22Rv1 (cell line): ENCODE results near the gene RPUSD3.

Source experiments
- H3K27ac ChIP-seq: fragments of 450-650 bp; 2 replicates; pipeline ENCODE4 v1.5.1; 2017
- ZFX ChIP-seq: fragments of 450-650 bp; IDR thresholded peaks from 2 replicates; pipeline ENCODE4 v1.6.1; 2017; ENCODE audit warnings: antibody characterized with exemption, borderline replicate concordance
- TF ChIP-seq, protein P1 (sequence below): fragments of 450-650 bp; IDR thresholded peaks from 2 replicates; pipeline ENCODE4 v1.5.1; 2017; ENCODE audit warnings: mild to moderate bottlenecking

Gene RPUSD3

DNA sequence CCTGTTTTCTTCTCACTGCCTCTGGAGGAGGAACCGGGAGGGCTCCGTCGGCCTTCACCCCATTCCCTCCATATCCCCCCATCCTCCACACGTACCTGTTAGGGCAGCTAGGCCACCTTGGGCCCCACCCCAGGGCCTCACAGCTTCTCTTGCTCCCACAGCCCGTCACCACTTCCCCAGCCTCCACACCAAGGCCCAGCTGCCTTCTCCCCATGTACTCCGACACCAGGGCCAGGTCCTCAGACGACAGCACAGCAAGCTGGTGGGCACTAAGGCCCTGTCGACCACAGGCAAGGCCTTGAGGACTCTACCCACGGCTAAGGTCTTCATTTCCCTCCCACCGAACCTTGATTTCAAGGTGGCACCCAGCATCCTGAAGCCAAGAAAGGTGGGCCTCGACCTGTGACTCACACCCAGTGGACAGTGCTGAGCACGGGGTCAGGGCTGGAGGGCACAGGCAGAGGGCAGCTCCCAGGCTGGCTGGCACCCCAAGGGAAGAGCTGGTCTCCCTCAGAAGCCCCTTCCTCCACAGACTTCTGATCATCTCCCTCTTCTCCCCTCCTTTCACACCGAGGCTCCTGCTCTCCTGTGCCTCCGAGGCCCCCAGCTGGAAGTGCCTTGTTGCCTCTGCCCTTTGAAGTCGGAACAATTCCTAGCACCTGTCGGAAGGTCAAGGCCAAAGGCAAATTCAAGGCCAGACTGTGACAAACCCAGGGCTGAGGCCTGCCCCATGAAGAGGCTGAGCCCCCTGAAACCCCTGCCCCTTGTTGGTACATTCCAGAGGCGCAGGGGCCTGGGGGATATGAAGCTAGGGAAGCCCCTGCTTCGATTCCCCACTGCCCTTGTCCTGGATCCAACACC, 9.1 kb downstream of the RPUSD3 start:
- TF ChIP-seq, protein P1, sequence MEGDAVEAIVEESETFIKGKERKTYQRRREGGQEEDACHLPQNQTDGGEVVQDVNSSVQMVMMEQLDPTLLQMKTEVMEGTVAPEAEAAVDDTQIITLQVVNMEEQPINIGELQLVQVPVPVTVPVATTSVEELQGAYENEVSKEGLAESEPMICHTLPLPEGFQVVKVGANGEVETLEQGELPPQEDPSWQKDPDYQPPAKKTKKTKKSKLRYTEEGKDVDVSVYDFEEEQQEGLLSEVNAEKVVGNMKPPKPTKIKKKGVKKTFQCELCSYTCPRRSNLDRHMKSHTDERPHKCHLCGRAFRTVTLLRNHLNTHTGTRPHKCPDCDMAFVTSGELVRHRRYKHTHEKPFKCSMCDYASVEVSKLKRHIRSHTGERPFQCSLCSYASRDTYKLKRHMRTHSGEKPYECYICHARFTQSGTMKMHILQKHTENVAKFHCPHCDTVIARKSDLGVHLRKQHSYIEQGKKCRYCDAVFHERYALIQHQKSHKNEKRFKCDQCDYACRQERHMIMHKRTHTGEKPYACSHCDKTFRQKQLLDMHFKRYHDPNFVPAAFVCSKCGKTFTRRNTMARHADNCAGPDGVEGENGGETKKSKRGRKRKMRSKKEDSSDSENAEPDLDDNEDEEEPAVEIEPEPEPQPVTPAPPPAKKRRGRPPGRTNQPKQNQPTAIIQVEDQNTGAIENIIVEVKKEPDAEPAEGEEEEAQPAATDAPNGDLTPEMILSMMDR = no peak
- no peak for TF ChIP-seq ZFX
- H3K27ac ChIP-seq = no peak overlapping the region

DNA sequence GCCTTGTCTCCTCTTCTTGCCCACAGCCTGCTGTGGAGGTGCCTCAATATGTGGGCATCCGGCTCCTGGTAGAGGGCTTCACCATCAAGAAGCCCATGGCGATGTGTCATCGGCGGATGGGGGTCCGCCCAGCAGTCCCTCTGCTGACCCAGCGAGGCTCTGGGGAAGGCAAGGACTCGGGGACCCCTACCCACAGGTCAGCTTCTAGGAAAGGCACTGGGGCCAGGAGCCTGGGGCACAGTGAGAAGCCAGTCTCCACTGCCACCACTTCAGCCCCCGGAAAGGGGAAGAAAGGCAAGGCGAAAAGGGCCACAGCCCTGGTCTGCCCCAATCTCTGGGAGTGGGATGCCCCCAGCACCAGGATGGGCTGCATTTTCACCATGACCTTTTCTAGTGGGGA, 10.7 kb downstream of the RPUSD3 start:
- no peak overlapping the region for H3K27ac ChIP-seq
- TF ChIP-seq ZFX = no peak
- TF ChIP-seq, protein P1 = no peak

DNA sequence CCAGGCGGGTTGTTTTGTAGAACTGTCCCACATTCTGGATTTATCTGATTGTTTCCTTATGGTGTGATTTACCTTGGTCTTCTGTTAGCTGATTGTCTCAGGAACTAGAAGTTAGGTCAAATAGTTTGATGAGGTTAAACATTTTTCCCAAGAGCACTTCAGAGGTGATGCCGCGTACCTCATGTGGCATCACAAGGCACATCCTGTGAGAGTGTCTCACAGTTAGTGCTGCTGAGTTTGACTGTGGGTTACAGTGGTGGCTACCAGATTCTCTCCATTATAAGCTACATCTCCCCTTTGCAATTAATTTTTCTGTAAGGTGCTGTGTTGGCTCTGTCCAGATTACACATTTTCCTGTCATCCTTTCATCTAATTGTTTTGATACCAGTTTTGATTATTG, 12.6 kb downstream of the RPUSD3 start:
- no peak for TF ChIP-seq ZFX
- TF ChIP-seq, protein P1 = no peak
- no peak overlapping the region for H3K27ac ChIP-seq

DNA sequence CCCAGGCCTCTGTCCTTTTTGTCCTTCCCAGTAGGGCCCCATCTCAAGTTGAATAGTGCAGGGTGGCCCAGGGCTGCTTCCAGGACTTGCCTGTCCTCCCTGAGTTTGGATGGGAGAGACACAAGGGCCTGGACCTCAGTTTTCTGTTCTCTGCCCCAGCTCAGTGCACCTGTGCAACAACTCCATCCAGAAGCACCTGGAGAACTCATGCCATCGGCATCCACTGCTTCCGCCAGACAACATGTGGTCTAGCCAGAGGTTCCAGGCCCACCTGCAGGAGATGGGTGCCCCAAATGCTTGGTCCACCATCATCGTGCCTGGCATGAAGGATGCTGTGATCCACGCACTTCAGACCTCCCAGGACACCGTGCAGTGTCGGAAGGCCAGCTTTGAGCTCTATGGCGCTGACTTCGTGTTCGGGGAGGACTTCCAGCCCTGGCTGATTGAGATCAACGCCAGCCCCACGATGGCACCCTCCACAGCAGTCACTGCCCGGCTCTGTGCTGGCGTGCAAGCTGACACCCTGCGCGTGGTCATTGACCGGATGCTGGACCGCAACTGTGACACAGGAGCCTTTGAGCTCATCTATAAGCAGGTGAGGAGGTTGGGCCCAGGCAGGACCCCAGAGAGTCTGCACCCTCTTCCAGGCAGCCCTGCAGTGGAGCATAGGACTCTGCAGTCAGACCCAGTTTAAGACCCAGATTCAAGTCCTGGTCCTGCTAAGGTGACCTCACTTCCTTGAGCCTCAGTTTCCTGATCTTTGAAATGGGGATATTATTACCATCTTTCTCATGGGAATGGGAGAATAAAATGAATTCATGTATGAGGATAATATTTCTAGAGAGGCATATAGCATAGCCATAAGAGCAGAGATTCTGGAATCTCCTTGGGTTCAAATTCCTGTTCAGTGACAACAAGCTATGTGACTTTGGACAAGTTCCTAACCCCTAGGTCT, 14.7 kb downstream of the RPUSD3 start:
- no peak overlapping the region for H3K27ac ChIP-seq
- TF ChIP-seq, protein P1 = no peak
- TF ChIP-seq ZFX = no peak

DNA sequence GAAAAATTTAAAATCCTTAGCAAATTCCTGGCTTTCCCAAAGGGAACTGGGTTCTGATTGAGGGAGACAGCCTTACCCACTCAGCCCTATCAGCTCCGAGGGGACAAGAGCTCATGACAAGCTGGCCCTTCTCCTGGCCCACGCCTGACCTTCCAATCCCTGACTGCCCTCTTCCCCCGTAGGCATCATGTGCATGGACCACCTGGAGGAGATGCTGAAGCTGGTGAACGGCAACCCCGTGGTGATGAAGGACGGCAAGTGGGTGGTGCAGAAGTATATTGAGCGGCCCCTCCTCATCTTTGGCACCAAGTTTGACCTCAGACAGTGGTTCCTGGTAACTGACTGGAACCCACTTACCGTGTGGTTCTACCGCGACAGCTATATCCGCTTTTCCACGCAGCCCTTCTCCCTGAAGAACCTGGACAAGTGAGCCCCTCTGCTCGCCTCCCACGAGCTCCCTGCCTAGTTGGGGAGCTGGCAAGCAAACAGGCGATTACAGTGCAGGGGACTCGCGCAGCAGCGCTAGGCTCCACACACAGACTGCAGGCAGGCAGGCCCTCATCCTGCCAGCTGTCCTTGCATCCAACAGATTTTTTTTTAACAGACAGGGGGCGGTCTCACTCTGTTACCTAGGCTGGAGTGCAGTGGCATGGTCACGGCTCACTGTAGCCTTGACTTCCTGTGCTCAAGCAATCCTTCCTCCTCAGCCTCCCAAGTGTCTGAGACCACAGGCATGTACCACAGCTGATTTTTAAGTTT, 16.8 kb downstream of the RPUSD3 start:
- no peak overlapping the region for H3K27ac ChIP-seq
- TF ChIP-seq ZFX = no peak
- TF ChIP-seq, protein P1 = peak; percentile 66

DNA sequence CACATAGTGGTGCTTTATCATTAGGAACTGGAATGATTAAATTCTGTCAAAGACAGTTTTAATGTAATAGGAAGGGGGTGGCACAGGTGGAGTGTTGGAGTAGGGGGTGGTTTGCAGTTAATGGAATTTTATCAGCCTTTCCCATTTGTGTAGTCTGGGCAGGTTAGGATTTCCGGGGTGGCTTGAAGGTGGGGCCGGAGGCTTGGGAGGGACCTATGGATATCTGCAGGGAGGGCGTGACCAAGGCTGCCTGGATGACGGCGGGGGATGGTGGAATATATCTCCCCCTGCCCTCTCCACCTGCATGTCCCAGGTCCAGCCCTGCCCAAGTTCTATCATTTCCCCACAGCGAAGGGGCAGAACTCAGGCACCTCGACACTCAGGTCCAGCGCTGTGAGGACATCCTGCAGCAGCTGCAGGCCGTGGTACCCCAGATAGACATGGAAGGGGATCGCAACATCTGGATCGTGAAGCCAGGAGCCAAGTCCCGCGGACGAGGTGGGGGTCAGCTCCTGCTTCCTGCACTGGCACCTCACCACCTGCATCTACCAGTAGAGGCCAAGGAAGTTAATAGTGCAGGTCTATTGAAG, 18.3 kb downstream of the RPUSD3 start:
- H3K27ac ChIP-seq = no peak overlapping the region

More for the DNA sequence above, 18.3 kb downstream of the RPUSD3 start:
- TF ChIP-seq, protein P1 = no peak
- TF ChIP-seq ZFX = no peak
